ENCODE measurements around the gene LMAN1L.
A peak's percentile ranks its signal among the peaks of the same experiment; 100 is the strongest.

The LMAN1L gene

GRCh38 chr15:74789171-74789631 lies 23.4 kb upstream of the LMAN1L start:
- Histone ChIP-seq H3K36me3 (ENCODE audit: insufficient read depth, low read length) (no peaks in the 10 kb centered on the region), H2AFZ (ENCODE audit: low read length, unreplicated experiment) (no peak overlapping the region), H3K27me3 (ENCODE audit: insufficient read depth, low read length) (no peaks in the 10 kb centered on the region), H3K79me2 (ENCODE audit: control insufficient read depth, insufficient read depth, low read length, unreplicated experiment) (peaks cover 88% of the 10 kb centered on the region), H3K27ac (ENCODE audit: low read depth, low read length) (peak overlapping the region; percentile 75; the same call in 1 of the 2 replicates), H3K4me1 (ENCODE audit: control insufficient read depth, insufficient read depth, low read length, unreplicated experiment) (peaks cover 64% of the 10 kb centered on the region), H3K4me3 (ENCODE audit: low read depth, low read length) (no peak overlapping the region)

- Histone ChIP-seq H2AFZ (ENCODE audit: low read length, unreplicated experiment) (no peak overlapping the region), H3K4me3 (ENCODE audit: low read depth, low read length) (no peak overlapping the region), H3K36me3 (ENCODE audit: insufficient read depth, low read length) (no peaks in the 10 kb centered on the region), H3K27me3 (ENCODE audit: insufficient read depth, low read length) (no peaks in the 10 kb centered on the region), H3K4me1 (ENCODE audit: control insufficient read depth, insufficient read depth, low read length, unreplicated experiment) (peaks cover 60% of the 10 kb centered on the region), H3K27ac (ENCODE audit: low read depth, low read length) (peak overlapping the region; percentile 75), H3K79me2 (ENCODE audit: control insufficient read depth, insufficient read depth, low read length, unreplicated experiment) (peaks cover 88% of the 10 kb centered on the region)
Observed at GRCh38 chr15:74789741-74790079, 22.9 kb upstream of the LMAN1L start.

- H3K4me3 ChIP-seq (ENCODE audit: low read depth, low read length), result no peak overlapping the region
- H3K4me1 ChIP-seq (ENCODE audit: control insufficient read depth, insufficient read depth, low read length, unreplicated experiment), result peaks cover 54% of the 10 kb centered on the region
- no peaks in the 10 kb centered on the region for H3K27me3 ChIP-seq (ENCODE audit: insufficient read depth, low read length)
- H2AFZ ChIP-seq (ENCODE audit: low read length, unreplicated experiment), result no peak overlapping the region
- no peaks in the 10 kb centered on the region for H3K36me3 ChIP-seq (ENCODE audit: insufficient read depth, low read length)
- peaks cover 87% of the 10 kb centered on the region for H3K79me2 ChIP-seq (ENCODE audit: control insufficient read depth, insufficient read depth, low read length, unreplicated experiment)
- H3K27ac ChIP-seq (ENCODE audit: low read depth, low read length), result peak overlapping the region; percentile 75
Observed at GRCh38 chr15:74790080-74790916, 22.3 kb upstream of the LMAN1L start.

GRCh38 chr15:74791007-74791406 lies 21.6 kb upstream of the LMAN1L start:
- H3K4me3 ChIP-seq (ENCODE audit: low read depth, low read length), result no peak overlapping the region
- H3K4me1 ChIP-seq (ENCODE audit: control insufficient read depth, insufficient read depth, low read length, unreplicated experiment), result peaks cover 52% of the 10 kb centered on the region
- H2AFZ ChIP-seq (ENCODE audit: low read length, unreplicated experiment), result no peak overlapping the region
- H3K27ac ChIP-seq (ENCODE audit: low read depth, low read length), result peak overlapping the region; percentile 75
- peaks cover 84% of the 10 kb centered on the region for H3K79me2 ChIP-seq (ENCODE audit: control insufficient read depth, insufficient read depth, low read length, unreplicated experiment)
- no peaks in the 10 kb centered on the region for H3K27me3 ChIP-seq (ENCODE audit: insufficient read depth, low read length)
- H3K36me3 ChIP-seq (ENCODE audit: insufficient read depth, low read length), result no peaks in the 10 kb centered on the region

- Histone ChIP-seq H3K79me2 (ENCODE audit: control insufficient read depth, insufficient read depth, low read length, unreplicated experiment) (peaks cover 81% of the 10 kb centered on the region), H3K27me3 (ENCODE audit: insufficient read depth, low read length) (no peaks in the 10 kb centered on the region), H2AFZ (ENCODE audit: low read length, unreplicated experiment) (no peak overlapping the region), H3K4me1 (ENCODE audit: control insufficient read depth, insufficient read depth, low read length, unreplicated experiment) (peaks cover 47% of the 10 kb centered on the region), H3K36me3 (ENCODE audit: insufficient read depth, low read length) (no peaks in the 10 kb centered on the region), H3K27ac (ENCODE audit: low read depth, low read length) (peak overlapping the region; percentile 75; the same call in 1 of the 2 replicates), H3K4me3 (ENCODE audit: low read depth, low read length) (no peak overlapping the region)
Observed at GRCh38 chr15:74791667-74792066, 21.0 kb upstream of the LMAN1L start.

- Histone ChIP-seq H3K27me3 (ENCODE audit: insufficient read depth, low read length) (no peaks in the 10 kb centered on the region), H3K4me3 (ENCODE audit: low read depth, low read length) (no peak overlapping the region), H3K4me1 (ENCODE audit: control insufficient read depth, insufficient read depth, low read length, unreplicated experiment) (peaks cover 40% of the 10 kb centered on the region), H3K27ac (ENCODE audit: low read depth, low read length) (no peak overlapping the region), H3K36me3 (ENCODE audit: insufficient read depth, low read length) (no peaks in the 10 kb centered on the region), H2AFZ (ENCODE audit: low read length, unreplicated experiment) (no peak overlapping the region), H3K79me2 (ENCODE audit: control insufficient read depth, insufficient read depth, low read length, unreplicated experiment) (peaks cover 74% of the 10 kb centered on the region)
Observed at GRCh38 chr15:74792227-74793016, 20.2 kb upstream of the LMAN1L start.

- H3K36me3 ChIP-seq (ENCODE audit: insufficient read depth, low read length), result no peaks in the 10 kb centered on the region
- peaks cover 34% of the 10 kb centered on the region for H3K4me1 ChIP-seq (ENCODE audit: control insufficient read depth, insufficient read depth, low read length, unreplicated experiment)
- no peak overlapping the region for H2AFZ ChIP-seq (ENCODE audit: low read length, unreplicated experiment)
- H3K4me3 ChIP-seq (ENCODE audit: low read depth, low read length), result no peak overlapping the region
- no peaks in the 10 kb centered on the region for H3K27me3 ChIP-seq (ENCODE audit: insufficient read depth, low read length)
- no peak overlapping the region for H3K27ac ChIP-seq (ENCODE audit: low read depth, low read length)
- H3K79me2 ChIP-seq (ENCODE audit: control insufficient read depth, insufficient read depth, low read length, unreplicated experiment), result peaks cover 69% of the 10 kb centered on the region
Observed at GRCh38 chr15:74793135-74794028, 19.3 kb upstream of the LMAN1L start.

GRCh38 chr15:74794248-74794969 lies 18.2 kb upstream of the LMAN1L start:
- H3K4me1 ChIP-seq (ENCODE audit: control insufficient read depth, insufficient read depth, low read length, unreplicated experiment), result peaks cover 25% of the 10 kb centered on the region
- no peak overlapping the region for H3K27ac ChIP-seq (ENCODE audit: low read depth, low read length)
- peaks cover 2% of the 10 kb centered on the region; the same call in 1 of the 2 replicates for H3K36me3 ChIP-seq (ENCODE audit: insufficient read depth, low read length)
- no peak overlapping the region for H2AFZ ChIP-seq (ENCODE audit: low read length, unreplicated experiment)
- peaks cover 59% of the 10 kb centered on the region for H3K79me2 ChIP-seq (ENCODE audit: control insufficient read depth, insufficient read depth, low read length, unreplicated experiment)
- no peak overlapping the region for H3K4me3 ChIP-seq (ENCODE audit: low read depth, low read length)
- no peaks in the 10 kb centered on the region for H3K27me3 ChIP-seq (ENCODE audit: insufficient read depth, low read length)

- H3K4me1 ChIP-seq (ENCODE audit: control insufficient read depth, insufficient read depth, low read length, unreplicated experiment), result peaks cover 19% of the 10 kb centered on the region
- peaks cover 2% of the 10 kb centered on the region; the same call in 1 of the 2 replicates for H3K36me3 ChIP-seq (ENCODE audit: insufficient read depth, low read length)
- no peaks in the 10 kb centered on the region for H3K27me3 ChIP-seq (ENCODE audit: insufficient read depth, low read length)
- no peak overlapping the region for H3K27ac ChIP-seq (ENCODE audit: low read depth, low read length)
- H3K79me2 ChIP-seq (ENCODE audit: control insufficient read depth, insufficient read depth, low read length, unreplicated experiment), result peaks cover 53% of the 10 kb centered on the region
- H2AFZ ChIP-seq (ENCODE audit: low read length, unreplicated experiment), result no peak overlapping the region
- H3K4me3 ChIP-seq (ENCODE audit: low read depth, low read length), result no peak overlapping the region
Observed at GRCh38 chr15:74794970-74795349, 17.7 kb upstream of the LMAN1L start.

All from ACC112 (cell line).